GM10248 (cell line): ENCODE data around the gene FAM229B.

ENCODE experiments used
- CTCF ChIA-PET: fragments of 300-600 bp; sonication (Branson Sonifier 250); formaldehyde crosslinking; extraction: SDS; loops from one replicate; lab custom pipeline; 2021; ENCODE audit warnings: antibody characterized with exemption; lab: Yijun Ruan, JAX
- POLR2A ChIA-PET: fragments of 350-650 bp; sonication (Branson Sonifier 250); formaldehyde crosslinking; extraction: SDS; loops from one replicate; lab custom pipeline; 2020; ENCODE audit warnings: antibody characterized with exemption; lab: Yijun Ruan, JAX
- DNase-seq: peaks from one replicate; pipeline ENCODE4 v3.0.0; 2012; ENCODE audit errors: extremely low spot score
- TF ChIP-seq, protein P1 (sequence below): IDR thresholded peaks from 2 replicates; pipeline ENCODE4 v1.5.1; 2012; ENCODE audit warnings: mild to moderate bottlenecking, low read depth; ENCODE audit errors: extremely low read depth, missing control alignments, control extremely low read depth

Gene FAM229B

DNA sequence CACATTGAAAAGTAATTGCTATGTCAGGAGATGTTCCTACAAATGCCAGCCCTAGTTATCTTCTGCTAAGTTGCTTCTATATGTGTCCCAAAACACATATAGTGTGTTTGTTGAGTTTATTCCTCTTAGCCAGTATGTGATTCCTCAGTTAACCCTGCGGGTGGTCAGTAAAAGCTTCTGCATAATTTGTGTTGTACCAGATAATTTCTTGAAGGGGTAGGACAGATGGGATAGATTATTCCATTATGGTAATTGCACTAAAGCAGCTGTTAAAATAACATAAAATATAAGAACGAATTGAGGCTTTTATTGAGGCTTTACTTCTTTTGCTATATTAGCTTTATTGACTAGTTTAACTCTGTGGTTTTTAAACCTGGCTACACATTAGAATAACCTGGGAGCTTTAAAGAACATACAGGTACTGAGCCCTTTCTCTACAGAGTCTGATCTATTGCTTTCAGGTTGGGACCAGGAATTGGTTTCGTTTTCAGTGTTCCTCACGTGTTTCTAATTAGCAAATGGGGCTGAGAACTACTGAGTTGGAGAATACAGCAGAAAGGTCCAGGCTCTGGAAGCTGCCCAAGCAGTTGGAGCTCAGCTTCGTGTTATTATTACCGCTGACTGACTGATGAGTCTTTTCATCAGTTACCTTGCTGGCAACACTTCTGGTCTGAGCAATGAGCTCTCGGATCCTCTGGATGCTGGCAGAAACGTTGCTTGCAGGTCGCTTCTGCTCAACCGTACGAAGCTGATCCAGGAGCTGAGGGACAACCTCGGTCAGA is 56.9 kb downstream of the FAM229B start:
- CTCF ChIA-PET: interaction anchor here (1.0 to 4.4 kb wide), 7 partner anchors 10 to 167 kb away, joined by 3 to 26 read pairs (median 4); partner anchors contain the start of genes FAM229B and TUBE1
- POLR2A ChIA-PET: no interaction called here
- TF ChIP-seq, protein P1, sequence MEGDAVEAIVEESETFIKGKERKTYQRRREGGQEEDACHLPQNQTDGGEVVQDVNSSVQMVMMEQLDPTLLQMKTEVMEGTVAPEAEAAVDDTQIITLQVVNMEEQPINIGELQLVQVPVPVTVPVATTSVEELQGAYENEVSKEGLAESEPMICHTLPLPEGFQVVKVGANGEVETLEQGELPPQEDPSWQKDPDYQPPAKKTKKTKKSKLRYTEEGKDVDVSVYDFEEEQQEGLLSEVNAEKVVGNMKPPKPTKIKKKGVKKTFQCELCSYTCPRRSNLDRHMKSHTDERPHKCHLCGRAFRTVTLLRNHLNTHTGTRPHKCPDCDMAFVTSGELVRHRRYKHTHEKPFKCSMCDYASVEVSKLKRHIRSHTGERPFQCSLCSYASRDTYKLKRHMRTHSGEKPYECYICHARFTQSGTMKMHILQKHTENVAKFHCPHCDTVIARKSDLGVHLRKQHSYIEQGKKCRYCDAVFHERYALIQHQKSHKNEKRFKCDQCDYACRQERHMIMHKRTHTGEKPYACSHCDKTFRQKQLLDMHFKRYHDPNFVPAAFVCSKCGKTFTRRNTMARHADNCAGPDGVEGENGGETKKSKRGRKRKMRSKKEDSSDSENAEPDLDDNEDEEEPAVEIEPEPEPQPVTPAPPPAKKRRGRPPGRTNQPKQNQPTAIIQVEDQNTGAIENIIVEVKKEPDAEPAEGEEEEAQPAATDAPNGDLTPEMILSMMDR: no peak
- no peak for DNase-seq

DNA sequence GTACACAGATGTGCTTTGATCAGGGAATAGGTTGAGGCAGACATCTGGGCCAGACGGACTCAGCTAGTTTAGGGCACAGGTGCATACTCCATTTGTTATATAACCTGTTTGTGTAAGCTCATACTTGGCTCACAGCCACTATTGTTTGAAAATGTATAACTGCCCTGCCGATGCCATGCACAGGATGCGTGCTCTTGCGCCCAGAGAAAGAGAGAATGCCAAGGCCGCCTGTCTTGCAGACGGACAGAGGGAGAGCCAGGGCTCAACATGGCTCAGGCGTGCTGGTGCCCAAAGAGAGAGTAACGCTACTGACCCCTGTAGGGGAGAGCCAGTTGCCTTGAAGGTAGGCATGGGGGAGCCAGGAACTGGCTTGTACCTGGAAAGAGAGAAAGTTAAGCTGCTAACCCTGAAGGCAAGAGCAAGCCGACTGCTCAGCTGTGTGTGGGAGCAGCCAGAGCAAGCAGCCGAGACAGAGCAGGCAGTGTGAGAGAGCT is 57.7 kb downstream of the FAM229B start:
- ChIA-PET POLR2A (no interaction called here), CTCF (interaction anchor here (1.4 to 4.4 kb wide), 3 partner anchors 11 to 34 kb away, joined by 3 to 26 read pairs (median 7); no protein-coding TSS in a partner anchor)
- DNase-seq: no peak
- TF ChIP-seq, protein P1: no peak

DNA sequence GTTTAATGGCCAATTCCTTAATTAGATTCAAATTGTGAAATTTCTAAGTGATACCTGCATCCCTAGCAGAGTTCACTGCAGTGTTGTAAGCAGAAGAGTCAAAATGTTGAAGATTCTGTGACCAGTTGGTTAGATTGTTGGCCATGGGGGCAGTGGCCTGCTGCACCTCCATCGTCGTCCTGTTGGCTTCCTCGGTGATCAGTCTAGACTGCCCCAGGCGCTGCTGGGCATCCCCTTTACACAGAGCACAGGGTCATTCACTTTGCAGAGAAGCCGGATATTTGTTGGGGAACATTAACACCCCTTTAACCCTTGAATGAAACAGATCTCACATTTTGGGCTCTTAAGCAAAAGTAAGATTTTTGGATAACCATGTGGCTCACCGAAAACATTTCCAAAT is 60.7 kb downstream of the FAM229B start:
- TF ChIP-seq, protein P1: no peak
- ChIA-PET POLR2A (no interaction called here), CTCF (interaction anchor here (0.9 kb wide), 1 partner anchor 16 kb away, joined by 3 read pairs; no protein-coding TSS in a partner anchor)
- no peak for DNase-seq

DNA sequence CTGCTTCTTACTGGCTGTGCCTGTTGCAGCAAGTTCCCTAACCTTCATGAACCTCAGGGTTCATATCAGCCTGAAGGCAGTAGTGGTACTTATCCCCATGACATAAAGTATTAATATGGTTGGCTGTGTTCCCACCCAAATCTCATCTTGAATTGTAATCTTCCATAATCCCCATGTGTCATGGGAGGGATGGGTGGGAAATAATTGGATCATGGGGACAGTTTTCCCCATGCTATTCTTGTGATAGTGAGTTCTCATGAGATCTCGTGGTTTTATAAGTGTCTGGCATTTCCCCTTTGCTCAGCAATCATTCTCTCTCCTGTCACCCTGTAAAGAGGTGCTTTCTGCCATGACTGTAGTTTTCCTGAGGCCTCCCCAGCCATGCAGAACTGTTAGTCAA is 61.8 kb downstream of the FAM229B start:
- DNase-seq: no peak
- TF ChIP-seq, protein P1: no peak
- ChIA-PET CTCF (interaction anchor here (1.2 kb wide), 1 partner anchor 13 kb away, joined by 3 read pairs; no protein-coding TSS in a partner anchor), POLR2A (no interaction called here)

DNA sequence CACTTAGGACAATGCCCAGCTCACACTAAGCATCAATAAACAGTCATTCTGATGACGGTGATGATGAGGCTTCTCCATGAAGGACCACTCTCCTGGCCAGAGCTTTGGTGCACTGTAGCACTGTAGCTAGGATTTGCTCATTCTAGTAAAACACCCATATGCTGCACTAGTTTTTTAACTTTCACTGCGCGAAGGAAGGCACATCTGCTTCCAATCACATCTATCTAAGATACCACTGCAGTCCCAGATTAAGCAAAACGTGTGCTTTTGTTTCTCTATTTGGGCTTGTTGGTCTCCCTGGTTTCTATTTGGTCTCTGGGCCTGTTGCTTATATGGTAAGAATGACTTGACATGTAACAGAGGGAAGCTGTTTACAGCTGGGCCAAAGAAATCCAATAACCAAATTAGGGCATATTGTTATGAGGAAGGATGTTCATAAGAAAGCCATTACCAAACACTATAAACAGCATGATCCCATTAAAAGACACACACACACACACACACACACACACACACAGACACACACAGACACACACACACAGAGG is 62.4 kb downstream of the FAM229B start:
- TF ChIP-seq, protein P1: no peak
- DNase-seq: no peak
- ChIA-PET CTCF (interaction anchor here (1.2 kb wide), 1 partner anchor 13 kb away, joined by 3 read pairs; no protein-coding TSS in a partner anchor), POLR2A (no interaction called here)

DNA sequence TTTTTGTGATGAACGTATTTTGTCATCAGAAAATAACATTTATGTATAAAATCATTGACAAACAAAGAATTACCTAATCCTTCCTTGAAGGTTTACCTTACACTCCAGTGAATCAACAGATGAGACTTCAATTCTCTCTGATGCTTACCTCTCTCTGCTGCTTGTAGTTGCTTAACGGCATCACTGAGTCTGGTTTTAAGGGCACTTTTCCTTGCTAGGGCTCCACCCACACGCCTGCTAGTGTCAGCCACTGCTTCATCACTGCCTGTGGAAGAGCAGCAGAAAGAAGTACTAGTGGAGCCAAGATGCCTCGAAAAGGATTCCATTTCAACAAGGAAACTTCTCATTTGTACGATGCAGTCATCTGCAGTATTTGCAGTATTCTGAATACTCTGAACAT is 63.0 kb downstream of the FAM229B start:
- POLR2A ChIA-PET: no interaction called here
- CTCF ChIA-PET: interaction anchor here (1.1 to 1.2 kb wide), 2 partner anchors 10 to 12 kb away, joined by 3 read pairs; no protein-coding TSS in a partner anchor
- TF ChIP-seq, protein P1: no peak
- no peak for DNase-seq
